ENCODE data around the gene PAQR4.

- TF ChIP-seq CSDC2 (CRISPR knock-in tag; IDR thresholded peaks at IDR 0.05), result no peak
- TF ChIP-seq ZNF8 (CRISPR knock-in tag; IDR thresholded peaks at IDR 0.05), result no peak
Measured at GRCh38 chr16:3021449-3022207, 52.5 kb downstream of the PAQR4 start.
